HG03108 (cell line): Measurements from ENCODE around the gene LGALS12.

Source experiments
- ATAC-seq: cut with Tn5 transposase; IDR thresholded peaks from one replicate; pipeline ENCODE4 v1.9.1; 2021; ENCODE audit warnings: moderate library complexity; ENCODE audit not compliant: unreplicated experiment

LGALS12 gene

DNA sequence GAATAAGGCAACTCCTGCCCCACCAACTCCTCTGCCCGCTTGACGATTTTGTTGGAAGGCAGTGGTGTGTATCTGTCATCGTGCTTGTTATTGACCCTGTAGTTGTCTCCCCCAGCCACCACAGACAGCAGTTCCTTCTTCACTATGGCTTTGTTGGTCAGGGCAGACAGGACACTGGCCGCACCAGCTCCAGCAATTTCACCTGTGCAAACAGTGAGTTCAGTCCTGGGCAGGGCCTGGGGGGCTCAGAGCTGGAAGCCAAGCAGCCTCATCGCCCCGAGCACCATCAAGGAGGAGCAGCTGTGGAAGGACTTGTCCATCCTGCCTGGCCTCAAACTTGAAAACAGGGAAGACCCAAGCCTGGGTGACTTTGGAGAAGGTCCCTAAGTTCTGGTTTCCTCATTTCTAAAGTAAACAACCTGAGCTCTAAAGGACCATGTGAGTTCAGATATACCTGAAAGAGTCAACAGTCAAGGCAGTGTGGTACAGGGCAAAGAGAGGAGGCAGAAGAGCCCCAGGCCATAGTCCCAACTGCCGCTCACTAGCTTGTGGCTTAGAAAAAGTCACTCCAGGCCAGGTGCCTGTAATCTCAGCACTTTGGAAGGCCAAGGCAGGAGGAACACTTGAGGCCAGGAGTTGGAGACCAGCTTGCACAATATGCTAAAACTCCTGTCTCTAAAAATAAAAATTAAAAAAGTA is 52.7 kb downstream of the LGALS12 start:
- ATAC-seq, result no peak

- no peak for ATAC-seq
Observed at GRCh38 chr11:63560506-63561180, 54.8 kb downstream of the LGALS12 start.

DNA sequence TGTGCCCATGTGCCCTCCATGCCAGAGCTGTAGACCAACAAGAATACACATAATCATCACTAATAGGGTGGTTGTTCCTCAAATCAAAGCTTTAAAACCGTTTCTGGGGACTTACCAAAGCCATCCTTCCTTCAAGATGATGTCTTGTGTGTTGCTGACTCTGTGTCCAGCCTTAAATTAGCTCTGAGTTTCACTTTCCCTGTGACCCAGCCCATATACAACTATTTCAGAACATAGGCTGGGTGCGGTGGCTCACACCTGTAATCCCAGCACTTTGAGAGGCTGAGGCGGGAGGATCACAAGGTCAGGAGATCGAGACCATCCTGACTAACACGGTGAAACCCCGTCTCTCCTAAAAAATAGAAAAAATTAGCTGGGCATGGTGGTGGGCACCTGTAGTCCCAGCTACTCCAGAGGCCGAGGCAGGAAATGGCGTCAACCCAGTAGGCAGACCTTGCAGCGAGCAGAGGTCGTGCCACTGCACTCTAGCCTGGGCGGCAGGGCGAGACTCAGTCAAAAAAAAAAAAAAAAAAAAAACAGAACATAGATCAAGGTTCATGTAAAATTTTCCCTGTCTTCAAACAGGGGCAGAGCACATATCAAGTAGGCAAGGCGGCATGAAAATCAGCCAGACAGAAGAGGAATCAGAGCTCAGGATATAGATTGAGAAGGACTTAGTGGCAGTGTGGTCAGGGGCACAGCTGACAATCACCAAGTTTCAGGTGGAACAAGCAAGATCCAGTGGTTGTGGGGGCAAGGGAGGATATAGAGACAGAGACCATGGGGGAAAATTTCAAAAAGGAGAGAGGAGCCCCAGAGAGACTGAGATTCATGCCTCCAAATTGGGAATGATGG is 57.5 kb downstream of the LGALS12 start, which contains the start of gene PLAAT2:
Gene PLAAT2 (minus strand): TSS at position 179 of the 855 bp plus-strand sequence. CDS start 55 bp downstream, at position 124.
- no peak for ATAC-seq

DNA sequence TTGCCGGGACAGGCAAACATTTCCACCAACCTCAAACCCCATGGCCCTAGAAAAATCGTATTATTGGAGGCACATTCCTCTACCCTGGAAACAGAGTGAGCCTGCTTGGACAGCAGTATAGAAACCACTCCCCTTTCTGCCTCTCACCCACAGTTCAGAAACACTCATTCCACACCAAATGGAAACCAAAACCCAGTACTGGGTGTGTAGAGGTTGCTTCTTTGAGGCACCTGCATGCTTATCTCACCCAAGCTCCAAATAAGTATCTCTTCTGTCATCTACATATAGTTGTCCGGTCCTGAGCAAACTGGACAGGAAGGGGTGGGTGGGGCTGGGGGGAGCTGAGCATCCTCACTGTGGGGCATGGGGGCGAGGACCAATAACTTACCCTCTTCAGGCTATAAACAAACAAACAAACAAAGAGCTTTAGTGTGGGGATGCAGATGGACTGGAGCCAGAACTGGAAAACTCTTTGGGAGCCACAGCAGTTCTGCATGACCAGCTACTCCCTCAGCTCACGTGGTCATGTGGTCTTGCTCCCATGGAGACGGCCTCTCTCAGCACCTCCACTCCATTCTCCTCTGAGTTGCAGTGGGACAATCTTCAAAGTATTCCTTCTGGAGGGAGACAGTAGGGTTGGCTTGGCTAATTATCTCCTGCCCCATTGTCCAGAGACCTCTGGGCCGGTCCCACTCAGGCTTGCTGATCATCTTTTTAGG is 58.3 kb downstream of the LGALS12 start:
- peak; percentile 68 for ATAC-seq

DNA sequence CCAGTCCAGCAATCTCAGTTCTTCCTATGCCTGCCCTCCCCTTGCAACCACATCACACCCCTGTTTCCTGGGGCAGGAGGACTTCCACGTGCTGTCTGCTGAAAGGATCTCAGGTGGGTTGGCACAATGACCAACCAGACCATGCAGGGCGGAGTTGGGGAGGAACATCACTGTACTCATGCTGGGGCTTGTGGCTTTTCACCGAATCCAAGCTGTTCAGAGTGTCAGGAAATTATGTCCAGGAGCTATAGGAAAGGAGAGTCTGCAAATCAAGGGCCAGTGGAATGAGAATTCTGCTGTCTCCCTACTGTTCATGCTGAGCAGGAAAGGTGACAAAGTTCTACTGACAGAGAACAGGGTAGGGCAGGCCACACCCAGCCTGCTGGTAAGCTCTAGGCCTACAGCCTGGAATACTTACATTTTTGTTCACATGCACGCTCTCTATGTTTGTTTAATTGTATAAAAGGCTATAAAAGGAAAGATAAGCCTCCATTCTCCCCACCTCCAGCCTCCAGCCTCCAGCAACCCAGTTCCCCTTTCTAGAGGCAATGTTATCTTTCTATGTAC is 59.0 kb downstream of the LGALS12 start:
- ATAC-seq, result no peak
